IPS DF 6.9 (cell line): ENCODE measurements around the gene NTF3.

ENCODE experiments used
- DNase-seq: peaks from one replicate; pipeline ENCODE4 v3.0.0-alpha.2; 2013; ENCODE audit warnings: low read depth, low spot score
- H3K27ac ChIP-seq: one replicate; pipeline ENCODE4 v1.5.1; 2013; ENCODE audit warnings: low read length, control low read depth
- H3K27me3 ChIP-seq: 2 replicates; pipeline ENCODE4 v1.6.1; 2013; ENCODE audit warnings: mild to moderate bottlenecking, low read length; ENCODE audit not compliant: control insufficient read depth, insufficient read depth
- H3K36me3 ChIP-seq: 2 replicates; pipeline ENCODE4 v1.6.1; 2013; ENCODE audit warnings: low read length; ENCODE audit not compliant: control insufficient read depth, insufficient read depth
- H3K4me1 ChIP-seq: 2 replicates; pipeline ENCODE4 v1.6.1; 2013; ENCODE audit warnings: low read length; ENCODE audit not compliant: control insufficient read depth, insufficient read depth
- H3K4me3 ChIP-seq: 2 replicates; pipeline ENCODE4 v1.5.1; 2013; ENCODE audit warnings: mild to moderate bottlenecking, low read length
- H3K9me3 ChIP-seq: 2 replicates; pipeline ENCODE4 v1.6.1; 2013; ENCODE audit warnings: low read length, inconsistent platforms; ENCODE audit not compliant: control insufficient read depth, insufficient read depth
- WGBS: extraction: QIAGEN DNeasy Blood & Tissue Kit; methylation state at CpG from one replicate; pipeline ENCODE4 v1.1.7; 2013; ENCODE audit warnings: mixed read lengths, missing lambda C conversion rate; ENCODE audit not compliant: insufficient read length, insufficient coverage; 5-methylcytosine and 5-hydroxymethylcytosine counted together

Gene NTF3

DNA sequence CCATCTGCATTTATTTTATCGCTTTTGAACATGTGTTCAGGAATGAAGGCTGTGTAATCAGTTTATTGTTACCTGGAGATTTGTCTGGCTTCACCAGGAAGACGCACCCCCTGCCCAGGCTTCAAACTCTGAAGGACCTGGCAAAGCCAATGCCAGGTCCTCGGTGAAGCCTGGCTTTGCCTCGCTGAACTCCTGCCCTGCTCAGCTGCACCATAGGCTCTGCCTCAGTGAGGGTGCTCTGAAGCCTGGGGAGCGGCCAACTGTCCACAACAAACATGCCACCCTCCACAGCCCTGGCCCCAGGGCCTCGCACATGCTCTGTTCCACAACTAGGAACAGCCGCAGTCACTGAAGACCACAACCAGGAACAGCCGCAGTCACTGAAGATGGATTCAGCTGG, 66.9 kb downstream of the NTF3 start:
- no CpG with 5 or more reads among the region's 8 CpGs for WGBS
- Histone ChIP-seq H3K36me3 (no peaks in the 10 kb centered on the region), H3K27ac (no peak overlapping the region), H3K9me3 (no peaks in the 10 kb centered on the region), H3K4me3 (no peak overlapping the region), H3K27me3 (no peaks in the 10 kb centered on the region), H3K4me1 (0 out of 2 replicates have a peak, but pooled peaks cover 2% of the 10 kb centered on the region)
- no peak for DNase-seq

DNA sequence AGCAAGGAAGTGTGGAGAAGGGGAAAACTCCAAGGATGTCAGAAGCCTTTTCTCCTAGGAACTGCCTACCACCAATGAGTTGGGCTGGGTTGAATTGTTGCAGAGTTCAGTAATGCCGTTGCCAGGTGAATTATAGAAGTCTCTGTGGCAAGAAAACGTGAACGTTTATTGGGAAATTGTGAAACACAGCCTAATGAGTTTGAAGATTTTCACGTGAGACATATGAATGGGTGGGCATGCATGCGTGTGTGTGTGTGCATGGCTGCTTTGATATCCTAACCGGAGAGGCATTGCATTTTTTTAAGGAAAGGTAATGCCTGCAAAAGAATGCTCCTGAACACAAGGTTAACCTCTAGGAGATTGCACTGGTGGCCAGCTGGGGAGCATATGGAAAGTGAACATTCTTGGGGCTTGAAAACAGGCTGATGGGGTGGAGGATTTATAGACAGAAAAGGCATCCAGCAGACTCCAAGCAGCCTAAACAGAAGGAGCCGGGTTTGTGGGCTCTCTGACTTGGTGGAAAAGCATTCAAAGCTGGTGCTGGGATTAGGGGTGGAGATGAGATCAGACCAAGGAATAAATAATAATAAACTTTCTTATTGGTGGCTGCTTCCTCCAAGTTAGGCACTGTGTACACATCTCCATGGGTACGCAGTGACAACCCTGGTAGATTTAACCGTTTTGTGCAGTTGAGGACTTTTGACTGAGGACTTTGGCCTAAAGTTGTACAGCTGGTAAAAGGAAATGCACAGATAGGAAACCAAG, 67.8 kb downstream of the NTF3 start:
- DNase-seq, result no peak
- Histone ChIP-seq H3K9me3 (no peaks in the 10 kb centered on the region), H3K36me3 (no peaks in the 10 kb centered on the region), H3K27ac (no peak overlapping the region), H3K4me3 (no peak overlapping the region; the same call in 1 of the 2 replicates), H3K4me1 (0 out of 2 replicates have a peak, but pooled peaks cover 2% of the 10 kb centered on the region), H3K27me3 (no peaks in the 10 kb centered on the region)
- no CpG with 5 or more reads among the region's 9 CpGs for WGBS

- H3K36me3 ChIP-seq, result no peaks in the 10 kb centered on the region
Observed at GRCh38 chr12:5500331-5500659, 68.4 kb downstream of the NTF3 start.

GRCh38 chr12:5503774-5504173, 71.9 kb downstream of the NTF3 start:
- 0 out of 2 replicates have a peak, but pooled peaks cover 2% of the 10 kb centered on the region for H3K4me1 ChIP-seq
- no peak overlapping the region for H3K27ac ChIP-seq
- no CpG with 5 or more reads among the region's 6 CpGs for WGBS
- H3K36me3 ChIP-seq, result no peaks in the 10 kb centered on the region
- DNase-seq, result no peak
- H3K9me3 ChIP-seq, result no peaks in the 10 kb centered on the region
- H3K4me3 ChIP-seq, result no peak overlapping the region
- no peaks in the 10 kb centered on the region for H3K27me3 ChIP-seq

More at GRCh38 chr12:5500331-5500659, 68.4 kb downstream of the NTF3 start:
- H3K27ac ChIP-seq, result no peak overlapping the region
- H3K27me3 ChIP-seq, result no peaks in the 10 kb centered on the region
- no peak overlapping the region for H3K4me3 ChIP-seq
- H3K4me1 ChIP-seq, result 0 out of 2 replicates have a peak, but pooled peaks cover 2% of the 10 kb centered on the region
- DNase-seq, result no peak
- WGBS, result no CpG with 5 or more reads among the region's 7 CpGs
- H3K9me3 ChIP-seq, result no peaks in the 10 kb centered on the region

DNA sequence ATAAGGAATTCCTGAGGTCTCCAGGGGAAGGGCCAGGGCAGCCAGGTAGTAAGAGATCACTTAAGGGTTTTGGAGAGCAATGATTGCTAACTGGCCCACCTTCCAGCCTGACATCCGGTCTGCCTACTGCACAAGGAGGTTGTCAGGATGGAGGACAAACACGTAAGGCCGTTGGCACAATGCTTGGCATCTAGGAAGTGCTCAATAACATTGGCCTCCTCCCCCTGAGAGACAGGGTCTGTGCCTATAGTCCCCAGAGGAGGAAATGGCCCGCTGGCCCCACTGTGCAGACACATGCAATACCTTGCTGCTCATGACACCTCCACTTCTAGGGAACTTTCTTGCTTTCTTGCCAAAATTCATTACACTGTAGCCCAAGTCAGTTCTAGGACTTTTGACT, 73.2 kb downstream of the NTF3 start:
- no peak overlapping the region for H3K4me3 ChIP-seq
- no peaks in the 10 kb centered on the region for H3K27me3 ChIP-seq
- WGBS, result no CpG with 5 or more reads among the region's 4 CpGs
- no peak overlapping the region for H3K27ac ChIP-seq
- H3K36me3 ChIP-seq, result no peaks in the 10 kb centered on the region
- 0 out of 2 replicates have a peak, but pooled peaks cover 2% of the 10 kb centered on the region for H3K4me1 ChIP-seq
- no peaks in the 10 kb centered on the region for H3K9me3 ChIP-seq
- no peak for DNase-seq

- no peaks in the 10 kb centered on the region for H3K27me3 ChIP-seq
- 0 out of 2 replicates have a peak, but pooled peaks cover 2% of the 10 kb centered on the region for H3K4me1 ChIP-seq
- no peak overlapping the region for H3K27ac ChIP-seq
- H3K36me3 ChIP-seq, result no peaks in the 10 kb centered on the region
- H3K9me3 ChIP-seq, result no peaks in the 10 kb centered on the region
- no CpG with 5 or more reads among the region's 2 CpGs for WGBS
- no peak overlapping the region for H3K4me3 ChIP-seq
- DNase-seq, result no peak
Observed at GRCh38 chr12:5505751-5506150, 73.8 kb downstream of the NTF3 start.

- no peak for DNase-seq
Observed at GRCh38 chr12:5506295-5506694, 74.4 kb downstream of the NTF3 start.

DNA sequence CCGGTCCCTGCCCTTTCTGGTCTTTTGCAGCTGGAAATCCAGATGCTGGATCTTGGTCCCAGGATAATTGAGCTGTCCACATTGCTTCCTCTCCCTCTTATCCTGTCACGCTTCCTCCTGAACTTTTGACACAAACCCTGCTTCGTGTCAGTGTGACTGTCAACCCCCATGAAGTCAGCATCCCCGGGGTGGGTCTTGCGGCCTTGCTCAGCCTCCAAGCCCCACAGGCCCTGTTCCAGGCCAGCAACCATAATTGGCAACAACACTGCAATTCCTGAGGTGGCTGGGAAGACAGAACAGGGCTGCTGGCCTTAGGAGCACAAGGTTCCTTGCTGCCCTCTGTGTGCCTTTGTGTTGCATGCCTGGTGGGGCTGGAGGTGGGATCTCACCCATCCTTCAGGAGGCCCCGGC, 74.9 kb downstream of the NTF3 start:
- H3K27ac ChIP-seq, result no peak overlapping the region
- H3K27me3 ChIP-seq, result no peaks in the 10 kb centered on the region
- WGBS, result no CpG with 5 or more reads among the region's 6 CpGs
- no peaks in the 10 kb centered on the region for H3K9me3 ChIP-seq
- no peak for DNase-seq
- H3K36me3 ChIP-seq, result no peaks in the 10 kb centered on the region
- peaks cover 2% of the 10 kb centered on the region; the same call in 1 of the 2 replicates for H3K4me1 ChIP-seq
- no peak overlapping the region for H3K4me3 ChIP-seq

More at GRCh38 chr12:5506295-5506694, 74.4 kb downstream of the NTF3 start:
- no peak overlapping the region for H3K27ac ChIP-seq
- 0 out of 2 replicates have a peak, but pooled peaks cover 2% of the 10 kb centered on the region for H3K4me1 ChIP-seq
- WGBS, result no CpG with 5 or more reads among the region's 4 CpGs
- H3K4me3 ChIP-seq, result no peak overlapping the region
- no peaks in the 10 kb centered on the region for H3K9me3 ChIP-seq
- H3K36me3 ChIP-seq, result no peaks in the 10 kb centered on the region
- no peaks in the 10 kb centered on the region for H3K27me3 ChIP-seq

- no peaks in the 10 kb centered on the region for H3K27me3 ChIP-seq
- H3K36me3 ChIP-seq, result no peaks in the 10 kb centered on the region
- no peak overlapping the region for H3K27ac ChIP-seq
- H3K4me3 ChIP-seq, result no peak overlapping the region
- no CpG with 5 or more reads among the region's 8 CpGs for WGBS
- H3K9me3 ChIP-seq, result no peaks in the 10 kb centered on the region
- H3K4me1 ChIP-seq, result peaks cover 2% of the 10 kb centered on the region; the same call in 1 of the 2 replicates
- no peak for DNase-seq
Observed at GRCh38 chr12:5507401-5507935, 75.6 kb downstream of the NTF3 start.

GRCh38 chr12:5507944-5508343, 76.0 kb downstream of the NTF3 start:
- peaks cover 2% of the 10 kb centered on the region; the same call in 1 of the 2 replicates for H3K4me1 ChIP-seq
- no peak overlapping the region for H3K27ac ChIP-seq
- H3K4me3 ChIP-seq, result no peak overlapping the region
- no peak for DNase-seq
- no peaks in the 10 kb centered on the region for H3K27me3 ChIP-seq
- H3K9me3 ChIP-seq, result no peaks in the 10 kb centered on the region
- WGBS, result no CpG with 5 or more reads among the region's 5 CpGs
- H3K36me3 ChIP-seq, result no peaks in the 10 kb centered on the region
